Tibial nerve (tissue), 4 donors: ENCODE results near the gene CSNK1E.

ENCODE experiments used
- EP300 ChIP-seq, 2 donors: sonication (generic); formaldehyde crosslinking; IDR thresholded peaks; one replicate each; pipeline ENCODE4 v1.6.1; 2017; ENCODE audit warnings: antibody characterized with exemption in 2 of 2, mild to moderate bottlenecking in 1 of 2
- POLR2A ChIP-seq, 2 donors: fragments of 450-650 bp; IDR thresholded peaks; one replicate each; pipeline ENCODE4 v1.6.1; 2017; ENCODE audit warnings: antibody characterized with exemption in 2 of 2, mild to moderate bottlenecking in 2 of 2, moderate library complexity in 2 of 2
- TF ChIP-seq, protein P1 (sequence below), 5 experiments: fragments of 200-600 bp in 3 of 5; fragments of 450-650 bp in 2 of 5; sonication (generic) in 3 of 5; IDR thresholded peaks; one replicate each; pipeline ENCODE4 v1.5.1; 2016 to 2019; ENCODE audit warnings: antibody characterized with exemption in 5 of 5, mild to moderate bottlenecking in 3 of 5, moderate library complexity in 2 of 5

DNA sequence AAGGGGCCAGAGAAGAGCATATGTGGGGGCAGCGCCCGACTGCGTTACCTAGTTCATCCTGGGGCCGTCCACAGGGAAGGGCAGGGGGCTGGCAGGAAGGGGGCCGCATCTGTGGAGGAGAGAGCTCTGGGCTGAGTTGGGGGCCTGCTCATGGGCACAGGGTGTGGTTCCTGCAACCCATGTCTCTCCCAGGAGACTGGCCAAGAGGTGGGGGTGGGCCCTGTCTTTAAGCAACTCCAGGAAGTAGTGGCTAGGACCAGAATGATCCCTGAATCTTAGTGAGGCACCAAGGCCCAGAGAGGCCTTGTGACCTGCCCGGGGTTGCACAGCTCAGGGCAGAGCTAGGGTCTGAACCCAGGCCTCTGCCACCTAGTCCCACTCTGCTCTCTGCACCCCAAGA is 21.9 kb downstream of the CSNK1E start:
- TF ChIP-seq, protein P1, sequence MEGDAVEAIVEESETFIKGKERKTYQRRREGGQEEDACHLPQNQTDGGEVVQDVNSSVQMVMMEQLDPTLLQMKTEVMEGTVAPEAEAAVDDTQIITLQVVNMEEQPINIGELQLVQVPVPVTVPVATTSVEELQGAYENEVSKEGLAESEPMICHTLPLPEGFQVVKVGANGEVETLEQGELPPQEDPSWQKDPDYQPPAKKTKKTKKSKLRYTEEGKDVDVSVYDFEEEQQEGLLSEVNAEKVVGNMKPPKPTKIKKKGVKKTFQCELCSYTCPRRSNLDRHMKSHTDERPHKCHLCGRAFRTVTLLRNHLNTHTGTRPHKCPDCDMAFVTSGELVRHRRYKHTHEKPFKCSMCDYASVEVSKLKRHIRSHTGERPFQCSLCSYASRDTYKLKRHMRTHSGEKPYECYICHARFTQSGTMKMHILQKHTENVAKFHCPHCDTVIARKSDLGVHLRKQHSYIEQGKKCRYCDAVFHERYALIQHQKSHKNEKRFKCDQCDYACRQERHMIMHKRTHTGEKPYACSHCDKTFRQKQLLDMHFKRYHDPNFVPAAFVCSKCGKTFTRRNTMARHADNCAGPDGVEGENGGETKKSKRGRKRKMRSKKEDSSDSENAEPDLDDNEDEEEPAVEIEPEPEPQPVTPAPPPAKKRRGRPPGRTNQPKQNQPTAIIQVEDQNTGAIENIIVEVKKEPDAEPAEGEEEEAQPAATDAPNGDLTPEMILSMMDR (IDR thresholded peaks at IDR 0.05) = no peak
- TF ChIP-seq POLR2A (IDR thresholded peaks at IDR 0.05) (no peak), EP300 (IDR thresholded peaks at IDR 0.05) (no peak)
